Esophagus squamous epithelium (tissue), 4 donors: Measurements from ENCODE around the gene THEM5.

Source experiments
- POLR2A ChIP-seq, 4 donors: fragments of 450-650 bp; IDR thresholded peaks; one replicate each; pipeline ENCODE4 v1.6.1; 2017; ENCODE audit warnings: antibody characterized with exemption in 4 of 4, mild to moderate bottlenecking in 4 of 4, moderate library complexity in 3 of 4
- TF ChIP-seq, protein P1 (sequence below), 6 experiments: fragments of 450-650 bp in 4 of 6; fragments of 200-600 bp in 2 of 6; sonication (generic) in 2 of 6; IDR thresholded peaks; one replicate each; pipeline ENCODE4 v1.5.1; 2016 to 2019; ENCODE audit warnings: antibody characterized with exemption in 6 of 6, mild to moderate bottlenecking in 4 of 6, moderate library complexity in 4 of 6

DNA sequence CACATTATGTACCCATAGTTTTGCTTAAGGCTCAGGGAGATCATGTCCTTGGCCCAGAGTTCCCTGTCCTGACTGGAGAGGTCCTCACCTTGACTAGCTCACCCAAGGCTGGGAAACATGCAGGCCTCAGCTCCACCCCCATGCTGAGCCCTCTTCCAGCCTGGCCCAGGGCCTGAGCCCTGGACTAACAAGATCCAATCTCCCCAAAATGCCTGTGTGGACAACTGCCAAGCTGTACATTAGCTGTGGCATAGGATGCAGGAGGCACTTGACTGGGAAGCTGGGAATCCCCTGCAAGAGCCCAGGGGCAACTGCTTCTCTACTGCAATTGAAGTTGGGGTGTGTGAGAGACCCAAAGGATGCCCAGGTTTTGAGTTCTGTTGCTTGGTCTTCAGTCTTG, 50.3 kb downstream of the THEM5 start:
- TF ChIP-seq, protein P1, sequence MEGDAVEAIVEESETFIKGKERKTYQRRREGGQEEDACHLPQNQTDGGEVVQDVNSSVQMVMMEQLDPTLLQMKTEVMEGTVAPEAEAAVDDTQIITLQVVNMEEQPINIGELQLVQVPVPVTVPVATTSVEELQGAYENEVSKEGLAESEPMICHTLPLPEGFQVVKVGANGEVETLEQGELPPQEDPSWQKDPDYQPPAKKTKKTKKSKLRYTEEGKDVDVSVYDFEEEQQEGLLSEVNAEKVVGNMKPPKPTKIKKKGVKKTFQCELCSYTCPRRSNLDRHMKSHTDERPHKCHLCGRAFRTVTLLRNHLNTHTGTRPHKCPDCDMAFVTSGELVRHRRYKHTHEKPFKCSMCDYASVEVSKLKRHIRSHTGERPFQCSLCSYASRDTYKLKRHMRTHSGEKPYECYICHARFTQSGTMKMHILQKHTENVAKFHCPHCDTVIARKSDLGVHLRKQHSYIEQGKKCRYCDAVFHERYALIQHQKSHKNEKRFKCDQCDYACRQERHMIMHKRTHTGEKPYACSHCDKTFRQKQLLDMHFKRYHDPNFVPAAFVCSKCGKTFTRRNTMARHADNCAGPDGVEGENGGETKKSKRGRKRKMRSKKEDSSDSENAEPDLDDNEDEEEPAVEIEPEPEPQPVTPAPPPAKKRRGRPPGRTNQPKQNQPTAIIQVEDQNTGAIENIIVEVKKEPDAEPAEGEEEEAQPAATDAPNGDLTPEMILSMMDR (IDR thresholded peaks at IDR 0.05) = no peak
- no peak for TF ChIP-seq POLR2A (IDR thresholded peaks at IDR 0.05)
